H1 (cell line): ENCODE data around the gene ZDHHC1. TPM values are rescaled to one million over a fixed set of nuclear protein-coding genes. Genes with fewer than 3 reads are reported as not detected.

Experiments
- CREB1 ChIP-seq: IDR thresholded peaks from 2 replicates; pipeline ENCODE4 v1.6.1; 2012; ENCODE audit warnings: inconsistent platforms
- EZH2 ChIP-seq: fragments of 200-600 bp; sonication (generic); IDR thresholded peaks from 2 replicates; pipeline ENCODE4 v1.7.1; 2012; ENCODE audit warnings: low read depth, mild to moderate bottlenecking, moderate library complexity, low read length, inconsistent platforms; ENCODE audit not compliant: severe bottlenecking
- HDAC6 ChIP-seq: IDR thresholded peaks from one replicate; pipeline ENCODE4 v1.7.1; 2012; ENCODE audit warnings: low read depth, mild to moderate bottlenecking, inconsistent platforms, low read length, moderate library complexity
- KDM1A ChIP-seq: fragments of 200-600, 300-600 bp; sonication (generic); IDR thresholded peaks from 2 replicates; pipeline ENCODE4 v1.7.1; 2016; ENCODE audit warnings: mild to moderate bottlenecking, low read length, borderline replicate concordance
- RFX5 ChIP-seq: IDR thresholded peaks from 2 replicates; pipeline ENCODE4 v1.6.1; 2011; ENCODE audit warnings: low read depth, low read length, improper control_type of control experiment, borderline replicate concordance
- TCF12 ChIP-seq: IDR thresholded peaks from 2 replicates; pipeline ENCODE4 v1.6.1; 2011; ENCODE audit warnings: low read depth, mild to moderate bottlenecking, low read length
- ZNF274 ChIP-seq: IDR thresholded peaks from 2 replicates; pipeline ENCODE4 v1.7.0; 2012; ENCODE audit warnings: low read length, borderline replicate concordance; ENCODE audit errors: extremely low read depth
- polyA plus RNA-seq, 7 experiments: library from polyadenylated mRNA; depleted of rRNA in 3 of 7; stranded (reverse) in 5 of 7; unstranded in 2 of 7; fragments of >200 nt in 5 of 7; fragments of 200-250 nt in 2 of 7; gene quantifications; 1 replicate in 5 of 7; 2 replicates in 1 of 7; 4 replicates in 1 of 7; pipeline versions ENCODE4 v1.2.1 to v1.2.3, GENCODE V29; 2011 to 2013; ENCODE audit warnings: missing spikeins in 2 of 7, mixed read lengths in 2 of 7
- total RNA-seq: library from RNA; stranded (reverse); fragmentation: NEBNext Ultra II Directional; extraction: Animal tissue kit (Norgen Biotek cat#: 25700); gene quantifications from 2 replicates; pipeline ENCODE4 v1.2.1, GENCODE V29; 2021

ZDHHC1 gene
- total and polyA plus RNA-seq, 2 of the 8 experiments (the other 6 are each of a cell fraction or from before 2014, with no cell fraction given) = 3.1 to 4.9 TPM

GRCh38 chr16:67384778-67385510 lies 31.3 kb downstream of the ZDHHC1 start (continued):
- TF ChIP-seq HDAC6 = no peak
- no peak for TF ChIP-seq TCF12
- TF ChIP-seq KDM1A = no peak
- TF ChIP-seq ZNF274 = no peak
- TF ChIP-seq EZH2 = no peak
- no peak for TF ChIP-seq RFX5
- no peak for TF ChIP-seq CREB1
